Activated T-cell treated with anti-CD3 and anti-CD28 coated beads, Interleukin-2, amount 50 U/mL, for 24 hours (primary cell): ENCODE data around the gene CEP55.

ENCODE experiments used
- DNase-seq: peaks from one replicate; pipeline ENCODE4 v3.0.0-alpha.2; 2020
- H3K27ac Mint-ChIP-seq: 2 replicates; pipeline ENCODE4 v1.8.0; 2020; ENCODE audit warnings: mild to moderate bottlenecking, mixed read lengths
- H3K27me3 Mint-ChIP-seq: 2 replicates; pipeline ENCODE4 v1.8.0; 2020; ENCODE audit warnings: mixed read lengths
- H3K36me3 Mint-ChIP-seq: 2 replicates; pipeline ENCODE4 v1.8.0; 2020; ENCODE audit warnings: low read depth, mixed read lengths
- H3K4me1 Mint-ChIP-seq: 2 replicates; pipeline ENCODE4 v1.8.0; 2020; ENCODE audit warnings: low read depth, mixed read lengths
- H3K4me3 Mint-ChIP-seq: 2 replicates; pipeline ENCODE4 v1.8.0; 2020; ENCODE audit warnings: mild to moderate bottlenecking, moderate library complexity, mixed read lengths
- H3K9me3 Mint-ChIP-seq: 2 replicates; pipeline ENCODE4 v1.8.0; 2020; ENCODE audit warnings: mixed read lengths

The CEP55 gene

GRCh38 chr10:93496322-93497041 lies at the start of gene CEP55:
CEP55 (plus strand) TSS chr10:93496612; CDS start chr10:93500052, 3,440 bp downstream.
- Mint-ChIP-seq H3K9me3 (no peaks in the 10 kb centered on the region), H3K36me3 (peaks cover 30% of the 10 kb centered on the region), H3K4me1 (peaks cover 28% of the 10 kb centered on the region), H3K27ac (peak within 1 kb of the TSS; percentile 90), H3K4me3 (peak within 1 kb of the TSS; percentile 90), H3K27me3 (peaks cover 7% of the 10 kb centered on the region)
- DNase-seq: peak; percentile 97

DNA sequence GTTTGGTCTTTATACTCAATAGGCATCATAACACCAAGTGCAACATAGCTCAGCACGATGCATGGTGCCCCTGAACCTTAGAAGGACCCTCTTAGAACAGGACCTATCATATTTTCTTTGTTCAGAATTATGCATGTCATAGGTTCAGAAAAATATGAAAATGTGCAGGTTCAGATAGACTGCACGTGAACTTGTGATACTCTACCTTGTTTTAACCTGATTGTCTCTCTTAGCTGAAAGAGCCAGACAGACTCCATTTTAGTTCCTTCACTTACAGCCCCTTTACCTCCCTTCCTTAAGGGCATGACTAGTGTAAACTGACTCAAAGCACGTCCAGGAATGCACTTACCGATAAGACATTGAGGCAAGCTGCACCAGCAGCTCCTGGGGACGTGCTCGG lies 49.4 kb upstream of the CEP55 start:
- Mint-ChIP-seq H3K36me3 (peaks cover 41% of the 10 kb centered on the region), H3K4me1 (peaks cover 8% of the 10 kb centered on the region), H3K27me3 (no peaks in the 10 kb centered on the region), H3K9me3 (no peaks in the 10 kb centered on the region), H3K27ac (no peak overlapping the region), H3K4me3 (no peak overlapping the region)
- no peak for DNase-seq

GRCh38 chr10:93447970-93448369 lies 48.4 kb upstream of the CEP55 start:
- Mint-ChIP-seq H3K27me3 (no peaks in the 10 kb centered on the region), H3K27ac (no peak overlapping the region), H3K4me1 (peaks cover 14% of the 10 kb centered on the region), H3K4me3 (no peak overlapping the region), H3K9me3 (no peaks in the 10 kb centered on the region), H3K36me3 (peaks cover 47% of the 10 kb centered on the region)
- no peak for DNase-seq

GRCh38 chr10:93451244-93451947 lies 45.0 kb upstream of the CEP55 start:
- DNase-seq: no peak
- peaks cover 53% of the 10 kb centered on the region for H3K36me3 Mint-ChIP-seq
- H3K9me3 Mint-ChIP-seq: no peaks in the 10 kb centered on the region
- H3K4me1 Mint-ChIP-seq: peaks cover 14% of the 10 kb centered on the region
- H3K27ac Mint-ChIP-seq: no peak overlapping the region
- no peaks in the 10 kb centered on the region for H3K27me3 Mint-ChIP-seq
- H3K4me3 Mint-ChIP-seq: no peak overlapping the region

GRCh38 chr10:93452143-93452542 lies 44.3 kb upstream of the CEP55 start:
- no peak overlapping the region for H3K4me3 Mint-ChIP-seq
- DNase-seq: no peak
- H3K27me3 Mint-ChIP-seq: no peaks in the 10 kb centered on the region
- peaks cover 14% of the 10 kb centered on the region for H3K4me1 Mint-ChIP-seq
- no peak overlapping the region for H3K27ac Mint-ChIP-seq
- peaks cover 58% of the 10 kb centered on the region for H3K36me3 Mint-ChIP-seq
- no peaks in the 10 kb centered on the region for H3K9me3 Mint-ChIP-seq

GRCh38 chr10:93454146-93454545 lies 42.3 kb upstream of the CEP55 start:
- no peaks in the 10 kb centered on the region for H3K9me3 Mint-ChIP-seq
- no peak overlapping the region for H3K4me3 Mint-ChIP-seq
- peaks cover 20% of the 10 kb centered on the region for H3K4me1 Mint-ChIP-seq
- H3K27me3 Mint-ChIP-seq: no peaks in the 10 kb centered on the region
- peaks cover 50% of the 10 kb centered on the region for H3K36me3 Mint-ChIP-seq
- DNase-seq: no peak
- H3K27ac Mint-ChIP-seq: no peak overlapping the region

- H3K9me3 Mint-ChIP-seq: no peaks in the 10 kb centered on the region
- no peaks in the 10 kb centered on the region for H3K27me3 Mint-ChIP-seq
- H3K36me3 Mint-ChIP-seq: peaks cover 47% of the 10 kb centered on the region
- no peak overlapping the region for H3K4me3 Mint-ChIP-seq
- peaks cover 22% of the 10 kb centered on the region for H3K4me1 Mint-ChIP-seq
- DNase-seq: no peak
- H3K27ac Mint-ChIP-seq: no peak overlapping the region
Measured at GRCh38 chr10:93454736-93455135, 41.7 kb upstream of the CEP55 start.

- H3K4me1 Mint-ChIP-seq: peaks cover 24% of the 10 kb centered on the region
- peaks cover 43% of the 10 kb centered on the region for H3K36me3 Mint-ChIP-seq
- DNase-seq: no peak
- H3K27ac Mint-ChIP-seq: no peak overlapping the region
- H3K9me3 Mint-ChIP-seq: no peaks in the 10 kb centered on the region
- no peak overlapping the region for H3K4me3 Mint-ChIP-seq
- H3K27me3 Mint-ChIP-seq: no peaks in the 10 kb centered on the region
Measured at GRCh38 chr10:93456480-93456879, 39.9 kb upstream of the CEP55 start.

DNA sequence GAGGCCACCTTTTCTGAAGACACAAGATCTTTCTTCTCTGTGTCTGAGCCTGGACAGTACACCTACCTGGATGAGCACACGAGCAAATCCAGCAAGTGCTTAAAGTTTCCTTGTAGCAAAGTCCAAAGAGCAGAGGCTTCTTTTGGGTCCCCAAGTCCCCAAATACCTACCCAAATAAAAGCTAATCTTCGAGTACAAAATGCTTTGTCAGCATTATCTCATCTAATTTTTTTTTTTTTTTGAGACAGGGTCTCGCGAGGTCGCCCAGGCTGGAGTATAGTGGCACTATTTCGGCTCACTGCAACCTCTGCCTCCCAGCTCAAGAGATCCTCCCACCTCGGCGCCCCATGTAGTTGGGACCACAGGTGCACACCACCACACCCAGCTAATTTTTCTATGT lies 38.9 kb upstream of the CEP55 start:
- DNase-seq: no peak
- no peak overlapping the region for H3K4me3 Mint-ChIP-seq
- no peak overlapping the region for H3K27ac Mint-ChIP-seq
- H3K4me1 Mint-ChIP-seq: peaks cover 22% of the 10 kb centered on the region
- H3K9me3 Mint-ChIP-seq: no peaks in the 10 kb centered on the region
- no peaks in the 10 kb centered on the region for H3K27me3 Mint-ChIP-seq
- H3K36me3 Mint-ChIP-seq: peaks cover 34% of the 10 kb centered on the region

DNA sequence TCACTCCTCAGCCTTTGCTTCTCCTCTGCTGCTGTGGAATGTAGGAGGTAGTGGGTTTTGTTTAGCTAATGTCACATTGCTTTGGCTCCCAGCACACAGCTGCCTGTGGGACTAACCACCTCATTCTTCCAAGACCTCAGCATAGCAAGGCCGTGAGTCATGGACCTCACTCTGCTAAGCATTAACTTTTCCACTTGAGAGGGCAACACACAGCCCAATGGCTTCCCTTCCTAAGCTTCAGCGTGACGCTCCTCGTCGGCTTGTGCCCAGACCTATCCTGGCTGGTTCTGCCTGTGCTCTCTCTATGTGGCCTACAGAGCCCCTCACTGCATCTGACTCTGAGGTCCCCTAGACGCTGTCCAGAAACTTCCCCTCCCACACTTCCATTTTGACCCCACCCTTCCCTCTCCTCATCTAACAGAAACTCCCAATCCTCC lies 37.6 kb upstream of the CEP55 start:
- peaks cover 35% of the 10 kb centered on the region for H3K36me3 Mint-ChIP-seq
- no peaks in the 10 kb centered on the region for H3K27me3 Mint-ChIP-seq
- H3K27ac Mint-ChIP-seq: peak overlapping the region; percentile 72

DNA sequence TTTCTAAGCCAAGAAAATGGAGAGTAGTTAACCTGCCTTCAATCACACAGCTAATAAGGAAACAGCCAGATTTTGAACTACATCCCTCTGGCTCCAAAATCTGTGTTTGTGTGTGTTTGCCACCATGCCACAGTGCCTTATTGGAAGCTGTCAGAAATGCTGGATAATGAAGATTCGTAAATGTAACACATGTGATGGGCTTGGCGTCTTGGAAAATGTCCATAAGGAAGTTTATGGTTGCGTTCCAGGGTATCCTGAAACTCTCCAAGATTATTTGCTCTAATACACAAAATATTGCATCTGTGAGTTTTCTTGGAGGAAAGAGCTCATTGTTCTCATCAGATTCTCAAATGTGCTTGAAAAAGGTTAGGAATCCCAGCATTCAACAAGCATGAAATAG lies 36.9 kb upstream of the CEP55 start:
- no peak for DNase-seq
- H3K27me3 Mint-ChIP-seq: no peaks in the 10 kb centered on the region
- H3K9me3 Mint-ChIP-seq: no peaks in the 10 kb centered on the region
- H3K4me1 Mint-ChIP-seq: peaks cover 32% of the 10 kb centered on the region
- H3K4me3 Mint-ChIP-seq: no peak overlapping the region
- no peak overlapping the region for H3K27ac Mint-ChIP-seq
- H3K36me3 Mint-ChIP-seq: peaks cover 35% of the 10 kb centered on the region

More for the DNA sequence above, 37.6 kb upstream of the CEP55 start:
- no peak for DNase-seq
- Mint-ChIP-seq H3K4me1 (peaks cover 27% of the 10 kb centered on the region), H3K9me3 (no peaks in the 10 kb centered on the region), H3K4me3 (no peak overlapping the region)

DNA sequence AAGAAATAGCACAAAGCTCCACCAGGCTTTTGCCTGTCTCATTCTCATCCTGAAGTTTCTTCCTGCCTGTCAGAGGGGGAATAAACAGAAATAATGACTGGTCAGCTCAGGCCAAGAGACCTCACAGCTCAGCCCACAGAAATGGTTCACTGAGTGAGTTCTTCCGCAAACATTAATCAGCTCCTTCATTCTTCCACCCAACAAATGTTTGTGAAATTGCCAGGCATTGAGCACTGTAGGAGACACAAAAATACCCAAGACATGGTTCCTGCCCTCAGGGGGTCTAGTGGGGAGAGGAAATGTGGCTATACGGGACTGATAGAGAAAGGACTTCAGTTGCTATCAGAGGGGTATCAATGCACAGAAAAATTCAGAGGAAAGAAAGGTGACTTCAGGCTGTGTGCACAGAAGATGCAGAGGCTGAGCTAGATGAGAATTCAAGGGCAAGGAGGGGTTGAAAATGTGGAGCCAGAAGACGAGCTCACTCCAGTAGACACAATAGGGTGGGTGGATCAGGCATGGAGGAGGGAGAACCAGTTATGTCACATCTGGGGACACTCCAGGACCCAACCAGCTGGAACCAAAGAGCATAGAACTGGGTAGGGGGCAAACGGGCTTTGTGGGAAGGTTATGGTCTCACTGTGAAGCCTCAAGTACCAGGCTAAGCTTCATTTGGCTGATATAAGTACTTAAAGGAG lies 35.2 kb upstream of the CEP55 start:
- Mint-ChIP-seq H3K27me3 (no peaks in the 10 kb centered on the region), H3K36me3 (peaks cover 25% of the 10 kb centered on the region), H3K4me1 (peaks cover 36% of the 10 kb centered on the region), H3K9me3 (no peaks in the 10 kb centered on the region), H3K27ac (peak overlapping the region; percentile 78), H3K4me3 (no peak overlapping the region)
- no peak for DNase-seq

DNA sequence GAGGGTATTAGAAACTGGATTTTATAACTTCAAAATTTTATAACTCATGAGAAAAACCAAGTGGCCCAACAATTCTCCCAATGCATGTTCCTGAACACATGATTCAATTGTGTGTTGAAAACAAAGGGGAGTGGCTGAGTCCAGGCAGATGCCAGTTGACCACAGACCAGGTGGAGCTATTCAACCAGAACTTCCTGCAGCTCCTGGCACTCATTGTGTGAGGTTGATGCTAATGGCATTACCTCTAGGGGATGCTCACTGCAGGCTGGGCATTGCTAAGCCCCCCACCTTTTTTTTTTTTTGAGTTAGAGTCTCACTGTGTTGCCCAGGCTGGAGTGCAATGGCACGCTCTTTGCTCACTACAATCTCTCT lies 34.6 kb upstream of the CEP55 start:
- Mint-ChIP-seq H3K9me3 (no peaks in the 10 kb centered on the region), H3K27me3 (no peaks in the 10 kb centered on the region), H3K4me1 (peaks cover 36% of the 10 kb centered on the region), H3K4me3 (no peak overlapping the region), H3K27ac (peak overlapping the region; percentile 88), H3K36me3 (peaks cover 20% of the 10 kb centered on the region)
- no peak for DNase-seq

DNA sequence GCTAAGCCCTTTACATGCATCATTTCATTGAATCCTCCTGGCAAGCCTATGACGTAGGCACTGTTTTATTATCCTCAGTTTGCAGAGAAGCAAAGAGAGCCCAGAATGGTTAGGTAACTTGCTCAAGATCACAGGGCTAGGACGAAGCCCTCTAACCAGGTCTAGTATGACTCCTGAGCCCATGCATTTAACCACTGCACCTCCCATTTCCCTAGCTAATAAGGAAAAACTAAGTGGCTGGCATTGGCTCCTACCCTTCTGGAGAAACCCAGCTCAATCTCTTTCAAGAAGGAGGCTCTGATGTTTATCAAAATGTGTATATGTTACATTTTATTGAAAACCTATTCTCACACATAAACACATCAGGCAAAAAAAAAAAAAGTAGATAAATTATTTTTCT lies 34.0 kb upstream of the CEP55 start:
- Mint-ChIP-seq H3K27ac (peak overlapping the region; percentile 88), H3K9me3 (no peaks in the 10 kb centered on the region)

GRCh38 chr10:93462881-93463280 lies 33.5 kb upstream of the CEP55 start:
- peak; percentile 53 for DNase-seq
- Mint-ChIP-seq H3K36me3 (peaks cover 21% of the 10 kb centered on the region), H3K27me3 (no peaks in the 10 kb centered on the region), H3K4me1 (peaks cover 36% of the 10 kb centered on the region), H3K9me3 (no peaks in the 10 kb centered on the region), H3K27ac (peak overlapping the region; percentile 88), H3K4me3 (peak overlapping the region; percentile 9)

More for the DNA sequence above, 34.0 kb upstream of the CEP55 start:
- Mint-ChIP-seq H3K27me3 (no peaks in the 10 kb centered on the region), H3K4me3 (no peak overlapping the region), H3K4me1 (peaks cover 36% of the 10 kb centered on the region), H3K36me3 (peaks cover 18% of the 10 kb centered on the region)
- DNase-seq: no peak
